Stimulated activated CD8-positive, alpha-beta memory T cell treated with anti-CD3 and anti-CD28 coated beads, Interleukin-7, amount 100 ng/mL, for 48 hours (primary cell): Measurements from ENCODE around the gene IFITM10.

ENCODE experiments used
- DNase-seq, 2 donors: peaks; one replicate each; pipeline ENCODE4 v3.0.0-alpha.2; 2020; ENCODE audit warnings: low read depth in 1 of 2; ENCODE audit errors: extremely low read depth in 1 of 2

Gene IFITM10

DNA sequence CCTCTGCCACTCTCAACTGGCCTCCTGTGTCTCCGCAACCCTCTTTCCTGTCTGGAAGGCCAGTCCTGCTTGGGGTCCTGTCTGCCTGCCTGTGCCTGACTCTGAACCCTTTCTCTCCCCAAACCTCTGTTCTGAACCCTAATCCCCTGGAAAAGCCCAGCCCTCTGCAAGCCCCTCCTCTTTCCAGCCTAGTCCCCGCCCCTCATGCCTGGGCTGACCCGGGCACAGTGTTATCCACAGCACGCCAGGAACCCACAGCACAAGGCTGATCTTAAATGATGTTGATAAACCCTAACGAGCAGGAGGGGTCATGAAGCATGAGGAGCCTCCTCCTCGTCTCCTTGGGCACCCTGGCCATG is at the start of gene IFITM10:
TSS of gene IFITM10 (minus strand) at position 115 of the 359 bp plus-strand sequence. CDS start 153 bp downstream, outside the sequence.
- no peak for DNase-seq

- DNase-seq, result no peak
Observed at GRCh38 chr11:1797391-1798125, 47.2 kb upstream of the IFITM10 start.

DNA sequence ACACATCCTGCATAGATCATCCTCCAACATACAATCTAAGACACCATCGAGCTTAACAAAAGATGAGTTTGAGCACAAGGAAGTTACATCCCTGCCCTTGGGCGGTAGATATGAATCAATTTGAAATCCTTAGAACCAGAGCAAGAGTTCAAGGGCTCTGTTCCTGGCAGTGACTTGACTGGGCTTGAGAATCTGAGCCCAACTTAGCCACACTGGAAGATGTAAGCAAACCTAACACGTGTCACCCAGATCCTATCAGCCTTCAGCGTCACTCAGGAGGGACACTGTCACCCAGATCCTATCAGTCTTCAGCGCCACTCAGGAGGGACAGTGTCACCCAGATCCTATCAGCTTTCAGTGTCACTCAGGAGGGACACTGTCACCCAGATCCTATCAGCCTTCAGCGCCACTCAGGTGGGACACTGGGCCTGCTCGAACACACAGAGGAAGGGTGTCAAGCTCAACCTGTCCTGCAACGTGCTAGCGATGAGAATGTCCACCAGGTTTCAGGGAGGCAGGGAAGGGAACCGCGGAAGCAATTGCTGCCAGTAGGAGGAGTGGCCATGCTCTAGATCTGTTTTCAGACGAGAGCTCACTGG is 46.1 kb upstream of the IFITM10 start:
- DNase-seq, result peak in 1 of 2 donors; percentile 5

- DNase-seq, result no peak
Observed at GRCh38 chr11:1793081-1793480, 42.7 kb upstream of the IFITM10 start.

DNA sequence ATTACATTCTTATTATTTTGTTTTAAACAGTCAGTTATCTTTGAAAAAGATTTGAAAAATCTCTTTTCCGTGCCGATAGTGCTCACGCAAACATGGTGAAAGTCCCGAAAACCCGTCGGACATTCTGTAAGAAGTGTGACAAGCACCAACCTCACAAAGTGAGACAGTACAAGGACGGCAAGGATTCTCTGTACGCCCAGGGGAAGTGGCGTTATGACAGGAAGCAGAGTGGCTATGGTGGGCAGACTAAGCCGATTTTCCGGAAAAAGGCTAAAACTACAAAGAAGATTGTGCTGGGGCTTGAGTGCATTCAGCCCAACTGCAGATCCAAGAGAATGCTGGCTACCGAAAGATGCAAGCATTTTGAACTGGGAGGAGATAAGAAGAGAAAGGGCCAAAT is 42.1 kb upstream of the IFITM10 start:
- peak in 1 of 2 donors; percentile 26 for DNase-seq

GRCh38 chr11:1791912-1792311 is 41.5 kb upstream of the IFITM10 start:
- DNase-seq, result no peak

DNA sequence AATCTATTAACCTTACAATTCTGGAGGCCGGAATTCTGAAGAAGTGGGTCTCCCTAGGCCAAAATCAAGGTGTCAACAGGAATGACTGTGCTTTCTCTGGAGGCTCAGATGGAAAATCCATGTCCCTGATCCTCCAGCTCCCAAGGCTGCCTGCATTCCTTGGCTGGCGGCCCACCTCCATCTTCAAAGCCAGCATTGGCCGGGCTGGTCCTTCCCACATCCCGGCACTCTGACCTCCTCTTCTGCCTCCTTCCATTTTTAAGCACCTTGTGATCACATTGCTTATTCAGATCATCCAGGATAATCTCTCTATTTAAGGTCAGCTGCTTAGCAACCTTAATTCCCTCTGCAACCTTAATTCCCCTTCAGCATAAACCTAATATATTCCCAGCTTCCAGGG is 36.1 kb upstream of the IFITM10 start:
- DNase-seq, result no peak

DNA sequence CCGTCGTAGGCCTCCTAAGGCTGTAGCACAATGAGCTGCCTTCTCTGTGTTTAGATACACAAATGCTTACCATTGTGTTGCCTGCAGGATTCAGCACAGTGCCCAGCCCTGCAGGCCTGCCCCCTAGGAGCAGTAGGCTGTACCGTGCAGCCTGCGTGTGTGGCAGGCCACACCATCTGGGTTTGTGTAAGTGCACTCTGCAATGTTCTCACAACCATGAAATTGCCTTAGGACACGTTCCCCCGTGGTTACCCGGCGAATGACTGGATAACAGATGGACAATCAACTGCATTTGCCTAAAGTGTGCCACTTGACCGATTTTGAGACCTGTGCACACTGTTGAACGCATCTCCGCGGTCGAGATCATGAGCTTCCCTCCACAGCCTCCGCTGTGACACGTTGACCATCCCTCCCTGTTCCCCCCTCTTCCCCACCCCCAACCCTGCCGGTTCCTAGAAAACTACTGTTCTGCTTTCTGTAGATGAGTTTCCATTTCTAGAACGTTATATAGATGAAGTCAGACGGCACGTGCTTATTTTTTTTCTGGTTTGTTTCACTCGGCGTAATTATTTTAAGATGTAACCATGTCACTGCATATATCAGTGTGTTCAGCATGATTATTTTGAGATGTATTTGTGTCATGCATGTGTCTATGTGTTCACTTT is 35.5 kb upstream of the IFITM10 start:
- DNase-seq, result no peak

GRCh38 chr11:1784761-1785650 is 34.6 kb upstream of the IFITM10 start:
- DNase-seq, result no peak

DNA sequence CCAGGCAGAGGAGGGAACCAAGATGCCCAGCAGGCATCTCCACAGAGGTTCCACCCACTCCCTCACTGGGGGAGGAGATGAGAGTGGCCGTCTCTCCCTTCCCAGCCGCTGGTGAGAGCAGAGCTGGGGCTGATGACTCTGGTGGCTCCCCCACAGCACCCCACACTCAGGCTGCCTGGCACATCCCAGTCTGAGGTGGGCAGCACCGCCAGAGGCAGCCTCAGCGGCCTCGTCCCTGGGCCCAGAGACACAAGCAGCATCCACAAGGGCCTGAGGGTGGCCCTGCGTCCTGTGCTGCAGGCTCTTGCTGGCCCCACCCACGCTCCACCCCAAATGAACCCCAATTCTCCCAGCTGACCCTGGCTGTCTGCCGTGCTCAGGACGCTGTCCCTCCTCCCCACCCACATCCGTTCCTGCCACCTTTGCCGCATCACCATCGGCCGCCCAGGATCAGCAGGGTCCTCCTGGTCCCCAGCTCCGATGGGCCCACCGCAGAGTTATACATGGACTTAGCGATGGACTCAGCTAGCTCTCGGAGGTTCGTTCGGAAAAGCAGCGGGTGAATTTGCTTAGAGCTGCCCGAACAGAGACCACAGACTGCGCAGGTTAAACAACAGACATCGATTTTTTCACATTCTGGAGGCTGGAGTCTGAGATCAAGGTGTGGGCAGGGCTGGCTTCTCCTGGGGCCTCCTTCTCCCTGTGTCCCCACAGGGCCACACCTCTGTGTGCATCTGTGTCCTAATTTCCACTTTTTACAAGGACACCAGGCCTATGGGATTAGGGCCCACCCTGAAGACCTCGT is 33.5 kb upstream of the IFITM10 start:
- DNase-seq, result no peak

- DNase-seq, result no peak
Observed at GRCh38 chr11:1782831-1783724, 32.7 kb upstream of the IFITM10 start.

DNA sequence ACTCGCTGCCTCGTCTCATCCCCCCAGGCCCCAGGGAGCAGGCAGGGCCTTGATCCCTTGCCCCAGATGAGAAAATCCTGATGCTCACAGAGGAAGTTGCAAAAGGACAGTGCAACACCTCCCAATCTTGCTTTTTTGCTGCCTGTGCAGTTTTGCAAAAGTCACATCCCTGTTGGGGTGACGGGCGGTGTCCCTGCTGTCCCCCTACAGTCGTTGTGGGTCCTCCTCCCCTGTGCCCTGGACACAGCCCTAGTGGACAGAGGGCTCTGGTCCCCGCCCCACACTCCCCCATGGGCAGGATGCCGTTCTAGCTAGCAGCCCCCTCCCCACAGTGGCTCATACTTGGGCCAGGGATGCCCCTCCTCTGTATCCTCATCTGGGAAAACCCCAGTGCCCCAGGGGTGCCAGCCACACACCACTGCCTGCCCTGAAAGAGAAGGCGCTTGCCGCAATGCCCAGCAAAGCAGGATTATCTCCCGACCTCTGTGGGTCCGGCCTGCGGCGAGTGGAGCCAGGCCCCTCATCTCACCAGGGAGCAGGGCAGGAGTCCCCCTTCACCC is 31.7 kb upstream of the IFITM10 start:
- DNase-seq, result no peak

- DNase-seq, result no peak
Observed at GRCh38 chr11:1781593-1781975, 31.2 kb upstream of the IFITM10 start.

GRCh38 chr11:1780700-1781592 is 30.6 kb upstream of the IFITM10 start:
- DNase-seq, result no peak

DNA sequence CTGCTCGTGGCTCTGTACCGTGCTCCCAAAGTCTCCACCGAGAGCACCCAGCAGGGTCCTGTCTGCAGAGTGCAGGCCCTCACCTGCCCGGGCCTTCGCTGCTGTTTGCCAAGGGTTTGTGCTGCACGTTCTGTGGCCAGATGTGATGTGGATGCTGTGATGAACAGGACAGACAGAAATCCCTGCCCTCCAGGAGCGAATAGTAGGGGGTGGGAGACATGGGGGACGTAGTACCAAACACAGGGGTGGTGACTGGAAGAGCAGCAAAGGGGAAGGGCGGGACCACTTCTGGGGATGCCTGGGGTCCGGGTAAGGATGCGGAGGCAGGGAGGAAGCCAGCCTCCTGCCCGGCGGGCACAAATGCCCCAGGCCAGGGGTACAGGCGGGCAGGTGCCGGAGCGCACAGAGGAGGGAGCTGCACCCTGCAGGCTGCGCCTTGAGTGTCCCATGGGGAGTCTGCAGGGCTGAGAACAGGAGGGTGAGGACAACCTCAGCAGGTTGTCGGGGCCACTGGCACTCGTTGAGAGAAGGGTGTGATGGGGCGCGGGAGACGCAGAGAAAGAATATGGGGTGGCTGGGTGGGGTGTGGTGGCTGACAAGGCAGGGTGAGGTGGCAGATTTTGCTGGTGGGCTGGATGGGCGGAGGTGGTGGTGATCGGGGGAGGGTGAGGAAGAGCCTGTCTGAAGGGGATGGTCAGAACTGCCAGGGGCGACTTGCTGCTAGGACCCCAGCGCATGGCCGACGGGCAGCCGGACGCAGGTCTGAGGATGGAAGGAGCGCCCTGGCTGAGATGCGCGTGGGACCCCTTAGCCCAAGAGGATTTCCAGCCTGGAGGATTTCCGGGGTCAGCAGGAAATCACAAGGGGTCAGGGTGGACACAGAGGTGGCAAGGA is 29.7 kb upstream of the IFITM10 start:
- no peak for DNase-seq

DNA sequence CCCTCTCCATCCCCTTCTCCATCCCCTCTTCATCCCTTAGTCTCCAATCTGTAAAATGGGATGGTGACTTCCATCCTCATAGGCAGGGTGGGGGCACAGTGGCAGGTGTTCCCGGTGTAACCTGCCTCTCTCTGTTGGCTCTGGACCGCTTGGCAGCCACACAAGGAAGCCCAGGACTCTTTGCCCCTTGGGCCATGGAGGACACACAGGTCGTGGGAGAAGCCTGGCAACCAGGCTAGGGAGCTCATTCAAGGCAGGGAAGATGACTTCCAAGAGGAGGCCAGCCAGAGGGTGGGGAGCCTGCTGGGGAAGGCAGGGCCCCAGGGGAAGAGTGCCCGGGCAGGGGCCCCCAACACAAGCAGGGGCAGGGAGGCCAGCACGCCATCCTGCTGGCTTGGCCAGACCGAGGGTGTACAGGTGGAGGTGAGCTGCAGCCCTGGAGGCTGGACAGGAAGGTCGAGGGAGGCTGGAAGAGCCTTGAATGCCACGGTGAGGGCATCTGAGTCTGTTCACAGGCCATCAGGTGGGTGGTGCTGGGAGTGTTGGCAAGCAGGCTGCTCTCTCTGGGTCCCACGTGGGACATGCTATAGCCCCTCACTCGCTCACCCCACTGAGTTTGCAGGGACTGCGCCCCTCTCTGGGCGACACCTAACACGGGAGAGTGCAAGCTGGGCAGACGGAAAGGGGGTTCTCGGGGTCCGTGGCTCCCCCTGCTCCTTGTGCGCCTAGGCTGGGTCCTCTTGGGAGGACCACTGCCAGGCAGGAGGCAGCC is 28.8 kb upstream of the IFITM10 start:
- no peak for DNase-seq
